Measurements from ENCODE around the gene GRK4. TPM values are rescaled to one million over a fixed set of nuclear protein-coding genes. Genes with fewer than 3 reads are reported as not detected.
A peak's percentile ranks its signal among the peaks of the same experiment; 100 is the strongest.

The GRK4 gene
- total RNA-seq, 3 donors from 2014 or later = 0.87 to 8.9 (median 3.9) TPM

- peaks cover 5% of the 10 kb centered on the region for H3K36me3 ChIP-seq (ENCODE audit: low read depth)
- intact Hi-C loops (cut with DNase I, micrococcal nuclease) = no loop called here
- no peak for TF ChIP-seq CTCF (IDR thresholded peaks at IDR 0.05)
- no peaks in the 10 kb centered on the region for H3K9me3 ChIP-seq
- no peak overlapping the region for H3K4me3 ChIP-seq
- peaks cover 7% of the 10 kb centered on the region for H3K4me1 ChIP-seq (ENCODE audit: low read depth)
- peak in 1 of 3 donors; percentile 12 for DNase-seq
- ATAC-seq = peak; percentile 25
These were observed 40.2 kb upstream of the GRK4 start for GRCh38 chr4:2923141-2923551.

GRCh38 chr4:2923668-2924173 lies 39.6 kb upstream of the GRK4 start:
- DNase-seq (peak in 1 of 3 donors; percentile 48), ATAC-seq (no peak)
- Histone ChIP-seq H3K4me1 (ENCODE audit: low read depth) (peaks cover 7% of the 10 kb centered on the region), H3K9me3 (no peaks in the 10 kb centered on the region), H3K4me3 (no peak overlapping the region), H3K36me3 (ENCODE audit: low read depth) (peaks cover 5% of the 10 kb centered on the region)
- intact Hi-C loops (cut with DNase I, micrococcal nuclease) = no loop called here
- no peak for TF ChIP-seq CTCF (IDR thresholded peaks at IDR 0.05)

GRCh38 chr4:2924286-2924685 lies 39.1 kb upstream of the GRK4 start:
- H3K4me1 ChIP-seq (ENCODE audit: low read depth) = peaks cover 7% of the 10 kb centered on the region
- intact Hi-C loops (cut with DNase I, micrococcal nuclease) = no loop called here
- DNase-seq = peak in 2 of 3 donors; percentile 9 to 37
- H3K9me3 ChIP-seq = no peaks in the 10 kb centered on the region
- no peak for ATAC-seq
- TF ChIP-seq CTCF (IDR thresholded peaks at IDR 0.05) = no peak
- H3K4me3 ChIP-seq = no peak overlapping the region
- peaks cover 5% of the 10 kb centered on the region for H3K36me3 ChIP-seq (ENCODE audit: low read depth)

GRCh38 chr4:2924765-2925301 lies 38.5 kb upstream of the GRK4 start:
- H3K4me1 ChIP-seq (ENCODE audit: low read depth) = peaks cover 7% of the 10 kb centered on the region
- ATAC-seq (no peak), DNase-seq (peak in 2 of 3 donors; percentile 14 to 27)
- peaks cover 5% of the 10 kb centered on the region for H3K36me3 ChIP-seq (ENCODE audit: low read depth)
- no peak overlapping the region for H3K4me3 ChIP-seq
- intact Hi-C loops (cut with DNase I, micrococcal nuclease) = no loop called here
- TF ChIP-seq CTCF (IDR thresholded peaks at IDR 0.05) = no peak
- H3K9me3 ChIP-seq = no peaks in the 10 kb centered on the region

- DNase-seq (peak in 1 of 3 donors; percentile 19), ATAC-seq (no peak)
- no peak overlapping the region for H3K4me3 ChIP-seq
- intact Hi-C loops (cut with DNase I, micrococcal nuclease) = no loop called here
- H3K4me1 ChIP-seq (ENCODE audit: low read depth) = peaks cover 11% of the 10 kb centered on the region
- TF ChIP-seq CTCF (IDR thresholded peaks at IDR 0.05) = no peak
- no peaks in the 10 kb centered on the region for H3K9me3 ChIP-seq
- H3K36me3 ChIP-seq (ENCODE audit: low read depth) = peaks cover 5% of the 10 kb centered on the region
These were observed 37.9 kb upstream of the GRK4 start for GRCh38 chr4:2925496-2925895.
